Epithelial cell of esophagus (primary cell): ENCODE measurements around the gene AMFR.

Experiments used
- DNase-seq: peaks from one replicate; pipeline ENCODE4 v3.0.0; 2010; ENCODE audit warnings: low read depth
- H3K4me3 ChIP-seq: 2 replicates; pipeline ENCODE4 v1.5.1; 2011; ENCODE audit warnings: mild to moderate bottlenecking, low read length, control low read depth
- TF ChIP-seq, protein P1 (sequence below): IDR thresholded peaks from 2 replicates; pipeline ENCODE4 v1.5.1; 2011; ENCODE audit warnings: low read depth, mild to moderate bottlenecking, low read length, control low read depth, inconsistent platforms; ENCODE audit not compliant: insufficient read depth; ENCODE audit errors: missing control alignments

Gene AMFR

DNA sequence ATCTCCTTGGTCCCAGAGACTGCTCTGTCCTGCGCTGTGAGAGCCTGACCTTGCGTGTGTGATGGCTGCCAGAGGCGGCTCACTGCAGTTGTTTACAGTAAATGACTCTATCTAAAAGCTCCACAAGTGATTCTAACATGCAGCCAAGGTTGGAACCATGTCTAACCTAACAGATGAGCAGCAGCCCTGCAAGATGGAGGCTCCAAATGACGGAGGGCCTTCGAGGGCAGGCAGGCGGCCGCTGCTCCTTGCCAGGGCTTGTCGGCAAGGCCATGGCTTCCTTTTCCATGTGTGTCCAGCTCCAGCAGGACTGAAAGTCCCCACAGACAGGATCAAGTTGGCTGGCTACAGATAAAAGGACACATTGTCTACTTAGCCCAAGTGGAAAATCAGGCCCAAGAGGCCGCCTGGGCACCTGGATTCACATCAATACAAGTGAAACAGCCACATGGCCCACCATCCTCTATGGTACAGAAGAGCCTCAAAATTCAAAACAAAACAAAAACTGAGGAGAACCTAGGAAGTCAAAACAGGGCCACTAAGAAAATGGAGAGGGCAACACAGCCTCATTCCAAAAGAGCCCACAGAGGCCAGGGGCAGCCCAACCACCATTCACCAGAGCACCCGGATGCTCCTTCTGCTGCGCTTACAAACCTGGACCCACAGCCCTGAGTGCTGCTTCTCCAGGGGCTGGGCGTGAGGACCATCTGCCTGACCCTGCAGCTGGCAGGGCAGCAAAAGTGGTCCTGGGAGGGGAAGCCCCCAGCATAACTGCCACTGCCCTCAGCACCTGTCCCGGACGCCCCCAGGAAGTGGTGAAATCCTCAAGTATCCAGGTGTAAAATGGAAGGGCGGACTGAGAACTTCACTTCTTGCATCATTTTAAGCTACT, 65.0 kb downstream of the AMFR start:
- H3K4me3 ChIP-seq, result no peak overlapping the region
- no peak for DNase-seq
- TF ChIP-seq, protein P1, sequence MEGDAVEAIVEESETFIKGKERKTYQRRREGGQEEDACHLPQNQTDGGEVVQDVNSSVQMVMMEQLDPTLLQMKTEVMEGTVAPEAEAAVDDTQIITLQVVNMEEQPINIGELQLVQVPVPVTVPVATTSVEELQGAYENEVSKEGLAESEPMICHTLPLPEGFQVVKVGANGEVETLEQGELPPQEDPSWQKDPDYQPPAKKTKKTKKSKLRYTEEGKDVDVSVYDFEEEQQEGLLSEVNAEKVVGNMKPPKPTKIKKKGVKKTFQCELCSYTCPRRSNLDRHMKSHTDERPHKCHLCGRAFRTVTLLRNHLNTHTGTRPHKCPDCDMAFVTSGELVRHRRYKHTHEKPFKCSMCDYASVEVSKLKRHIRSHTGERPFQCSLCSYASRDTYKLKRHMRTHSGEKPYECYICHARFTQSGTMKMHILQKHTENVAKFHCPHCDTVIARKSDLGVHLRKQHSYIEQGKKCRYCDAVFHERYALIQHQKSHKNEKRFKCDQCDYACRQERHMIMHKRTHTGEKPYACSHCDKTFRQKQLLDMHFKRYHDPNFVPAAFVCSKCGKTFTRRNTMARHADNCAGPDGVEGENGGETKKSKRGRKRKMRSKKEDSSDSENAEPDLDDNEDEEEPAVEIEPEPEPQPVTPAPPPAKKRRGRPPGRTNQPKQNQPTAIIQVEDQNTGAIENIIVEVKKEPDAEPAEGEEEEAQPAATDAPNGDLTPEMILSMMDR, result no peak

- DNase-seq, result no peak
- H3K4me3 ChIP-seq, result no peak overlapping the region
- TF ChIP-seq, protein P1, result peak; percentile 5
Observed at GRCh38 chr16:56357765-56358322, 67.5 kb downstream of the AMFR start.

GRCh38 chr16:56357241-56357764, 68.0 kb downstream of the AMFR start:
- peak overlapping the region; percentile 45 for H3K4me3 ChIP-seq
- TF ChIP-seq, protein P1, result no peak
- peak; percentile 27 for DNase-seq

- TF ChIP-seq, protein P1, result peak; percentile 86
- peak; percentile 76 for DNase-seq
- peak overlapping the region; percentile 45 for H3K4me3 ChIP-seq
Observed at GRCh38 chr16:56356276-56357240, 68.8 kb downstream of the AMFR start.

- H3K4me3 ChIP-seq, result no peak overlapping the region
- TF ChIP-seq, protein P1, result no peak
- no peak for DNase-seq
Observed at GRCh38 chr16:56355786-56356275, 69.5 kb downstream of the AMFR start.

GRCh38 chr16:56355221-56355620, 70.1 kb downstream of the AMFR start:
- no peak overlapping the region for H3K4me3 ChIP-seq
- DNase-seq, result no peak
- TF ChIP-seq, protein P1, result no peak
